SK-N-DZ (cell line): ENCODE data around the gene SLC6A3.

Experiments used
- DNase-seq: peaks from one replicate; pipeline ENCODE4 v3.0.0-alpha.2; 2015; ENCODE audit warnings: low spot score

The SLC6A3 gene

DNA sequence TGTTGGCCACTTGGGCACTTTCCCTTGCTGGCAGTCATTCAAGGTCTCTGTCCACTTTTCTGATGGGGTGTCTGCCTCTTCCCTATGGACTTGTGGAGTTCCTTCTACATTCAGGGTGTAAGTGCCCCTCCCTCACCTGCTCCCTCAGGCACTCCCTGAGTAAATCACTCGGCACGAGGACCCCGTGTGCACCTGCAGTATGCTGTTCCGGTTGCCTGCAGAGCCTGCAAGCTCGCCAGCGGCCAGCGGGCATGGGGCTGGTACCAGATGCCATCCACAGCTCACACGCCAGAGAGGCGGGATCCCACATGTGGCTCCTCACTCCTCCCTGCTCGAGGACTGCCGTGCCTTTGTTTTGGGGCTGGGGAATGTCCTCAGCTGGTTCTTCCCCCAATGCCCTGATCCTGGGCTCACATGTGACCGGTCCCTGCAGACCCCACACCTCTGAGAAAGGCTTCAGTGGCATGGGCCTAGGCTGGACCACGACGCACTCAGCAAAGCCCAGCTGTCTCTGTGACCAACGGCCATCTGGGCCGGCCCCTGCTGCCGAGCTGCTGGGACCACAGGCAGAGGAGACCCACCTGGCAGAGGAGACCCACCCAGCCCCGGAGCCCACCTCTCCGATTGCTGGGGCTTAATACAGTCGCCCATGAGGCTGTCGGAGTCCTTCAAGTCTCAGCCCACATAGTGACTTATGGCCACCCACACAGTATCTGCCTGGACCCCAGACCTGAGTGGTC is 54.2 kb downstream of the SLC6A3 start:
- DNase-seq, result no peak

DNA sequence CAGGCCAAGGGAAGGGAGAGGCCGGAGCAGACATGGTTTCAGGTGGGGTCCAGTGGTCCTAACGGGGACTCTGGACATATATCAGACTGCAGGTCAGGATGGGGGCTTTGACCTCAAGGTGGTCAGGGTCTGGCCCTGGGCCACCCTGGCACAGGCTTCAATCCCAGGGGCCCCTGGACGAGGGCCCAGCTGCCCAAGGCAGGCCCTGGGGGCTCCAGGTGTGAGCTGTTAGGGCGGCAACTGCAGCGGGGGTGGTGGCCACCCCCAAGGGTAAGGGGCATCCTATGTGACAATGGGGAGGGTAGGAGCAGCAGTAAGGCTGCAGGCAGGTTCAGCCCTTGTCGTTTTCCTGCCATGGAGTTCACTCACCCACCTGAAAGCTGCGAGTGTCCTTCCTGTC is 54.9 kb downstream of the SLC6A3 start:
- no peak for DNase-seq

DNA sequence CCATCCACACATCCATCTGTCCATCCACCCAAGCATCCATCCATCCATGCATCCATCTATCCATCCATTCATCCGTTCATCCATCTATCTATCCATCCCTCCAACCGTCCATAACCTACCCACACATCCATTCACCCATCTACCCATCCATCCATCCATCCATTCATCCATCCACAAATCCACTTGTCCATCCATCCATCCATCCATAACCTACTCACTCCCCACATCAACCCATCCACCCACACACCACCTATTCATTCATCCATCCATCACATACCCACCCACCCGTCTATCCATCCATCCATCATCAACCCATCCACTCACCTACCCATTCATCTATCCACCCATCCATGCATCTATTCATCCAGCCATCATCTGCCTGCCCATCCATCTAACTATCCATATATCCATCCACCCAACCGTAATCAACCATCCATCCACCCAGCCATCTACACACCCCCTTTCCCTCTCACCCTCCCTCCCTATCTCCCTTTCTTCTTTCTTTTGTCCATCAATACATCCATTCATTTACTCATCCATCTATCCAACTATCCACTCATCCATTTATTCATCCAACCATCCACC is 56.8 kb downstream of the SLC6A3 start:
- no peak for DNase-seq

DNA sequence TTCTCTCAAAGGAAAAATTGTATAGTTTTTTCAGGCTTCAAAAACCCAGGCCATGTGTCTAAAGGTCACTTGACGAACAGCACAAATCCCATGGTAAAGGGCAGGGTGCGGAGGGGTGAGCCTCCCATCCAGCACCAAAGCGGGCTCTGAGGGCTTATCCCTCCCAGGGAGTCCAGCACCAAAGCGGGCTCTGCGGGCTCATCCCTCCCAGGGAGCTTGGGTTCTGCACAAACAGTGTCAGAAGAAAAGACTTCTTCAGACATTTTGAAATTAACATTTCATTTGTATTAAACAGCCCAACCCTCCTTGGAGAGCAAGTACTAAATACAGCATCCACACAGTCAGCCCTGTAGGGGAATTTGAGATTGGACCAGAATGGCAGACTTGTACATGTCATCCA is 57.4 kb downstream of the SLC6A3 start:
- no peak for DNase-seq

DNA sequence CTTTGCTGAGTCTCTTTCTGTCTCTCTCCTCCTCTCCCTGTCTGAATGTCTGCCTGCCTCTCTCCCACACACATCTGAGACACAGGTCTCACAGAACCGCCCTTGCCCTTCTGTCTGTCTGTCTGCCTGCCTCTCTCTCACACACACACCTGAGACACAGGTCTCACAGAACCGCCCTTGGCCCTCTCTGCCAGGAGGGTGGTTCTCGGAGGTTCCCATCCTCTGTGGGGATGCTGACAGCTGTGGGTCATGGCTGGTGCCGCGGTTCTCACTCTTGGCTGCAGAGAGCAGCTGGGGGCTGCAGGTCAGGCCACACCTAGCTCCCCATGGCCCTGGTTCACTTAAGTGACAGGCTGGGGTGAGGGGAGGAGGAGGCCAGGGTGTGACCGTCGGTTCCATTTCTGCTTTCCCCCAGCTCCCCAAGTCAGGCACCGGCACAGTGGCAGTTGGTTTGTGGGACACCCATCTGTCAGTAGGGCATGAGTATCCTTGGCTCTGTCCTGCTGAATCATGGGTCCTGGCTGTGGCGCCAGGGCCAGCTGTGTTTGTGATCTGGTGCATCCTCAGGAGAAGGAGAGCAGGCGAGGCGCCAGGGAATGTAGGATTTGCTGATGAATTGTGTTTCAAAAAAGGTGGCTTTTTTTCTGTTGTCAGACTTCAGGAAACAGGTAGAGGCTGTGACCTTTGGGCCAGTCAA is 58.0 kb downstream of the SLC6A3 start:
- DNase-seq, result no peak

DNA sequence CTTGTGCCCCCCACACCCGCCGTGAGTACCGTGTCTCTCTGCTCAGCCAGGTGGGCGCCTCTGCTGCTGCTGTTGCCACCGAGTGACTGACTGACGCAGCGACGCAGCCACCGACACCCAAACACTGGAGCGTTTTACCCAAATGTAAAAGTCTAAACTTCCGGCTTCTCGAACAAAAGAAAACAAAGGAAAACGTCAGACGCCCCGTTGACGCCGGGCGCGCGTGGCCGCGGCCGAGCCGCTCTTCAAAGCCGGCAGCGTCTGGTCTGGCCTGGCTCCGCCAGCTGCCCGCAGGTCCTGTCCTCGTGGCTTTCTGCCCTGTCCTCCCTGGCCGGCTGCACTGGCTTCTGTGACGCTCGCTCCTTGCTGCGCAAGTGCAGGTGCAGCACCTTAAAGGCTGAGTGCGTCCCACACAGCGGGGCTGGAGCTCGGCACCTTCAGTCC is 58.9 kb downstream of the SLC6A3 start:
- DNase-seq, result no peak

DNA sequence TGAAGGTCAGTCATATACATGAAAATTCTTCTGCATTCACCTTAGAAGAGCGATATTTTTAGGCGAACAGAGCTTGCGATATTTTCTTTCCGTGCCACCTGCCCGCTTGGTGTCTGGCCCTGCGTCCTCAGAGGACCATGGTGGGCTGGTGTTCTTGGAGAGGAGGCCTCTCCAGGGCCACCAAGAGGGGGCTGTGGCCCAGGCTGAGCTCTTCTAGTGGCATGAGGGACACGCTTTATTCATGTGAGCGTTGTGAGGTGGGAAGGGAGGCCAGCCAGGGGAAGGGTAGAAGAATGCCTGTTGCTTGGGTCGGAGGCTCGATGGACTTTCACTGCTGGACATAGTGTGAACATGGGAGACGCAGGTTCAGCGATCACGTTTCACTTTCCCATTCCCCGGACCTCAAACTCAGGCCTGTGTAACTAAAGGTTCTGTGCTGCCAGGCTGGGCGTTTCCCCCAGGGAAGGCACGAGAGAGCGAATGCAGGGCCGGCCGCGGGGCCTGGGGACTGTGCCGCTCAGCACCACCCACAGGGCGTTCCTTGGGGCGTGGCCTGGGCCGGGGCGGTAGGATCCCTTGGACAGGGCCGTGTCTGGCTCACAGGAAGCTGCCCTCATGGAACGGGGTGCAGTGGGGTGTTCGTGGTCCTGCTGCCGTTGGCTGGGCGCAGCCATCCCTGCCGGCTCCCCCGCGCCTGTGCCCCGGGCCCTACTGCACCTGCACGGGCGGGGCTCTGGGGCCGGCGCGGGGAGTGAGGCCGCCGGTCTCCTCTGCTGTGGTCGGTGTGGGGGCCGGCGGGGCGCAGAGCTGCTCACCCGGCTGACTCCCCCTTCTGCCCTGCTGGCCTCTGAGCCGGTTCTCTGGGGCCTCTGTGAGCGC is 59.6 kb downstream of the SLC6A3 start:
- peak; percentile 51 for DNase-seq

DNA sequence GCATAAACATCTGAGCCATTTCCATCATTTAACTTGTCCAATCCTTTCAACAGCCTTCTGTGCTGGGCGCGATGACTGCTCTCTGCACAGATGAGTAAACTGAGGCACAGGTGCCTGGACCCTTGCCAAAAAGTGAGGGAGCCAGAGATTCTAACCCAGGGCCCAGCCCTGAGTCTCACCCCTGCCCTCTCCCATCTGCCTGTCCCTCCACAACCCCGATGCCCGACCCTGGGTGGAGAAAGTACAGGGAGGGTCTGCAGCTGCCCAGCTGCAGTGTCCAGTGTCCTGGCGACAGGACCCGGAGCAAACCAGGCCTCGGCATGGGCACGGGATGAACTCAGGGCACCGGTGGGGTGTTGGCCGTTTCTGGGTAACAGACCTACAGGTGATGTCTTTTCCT is 60.7 kb downstream of the SLC6A3 start:
- DNase-seq, result no peak

DNA sequence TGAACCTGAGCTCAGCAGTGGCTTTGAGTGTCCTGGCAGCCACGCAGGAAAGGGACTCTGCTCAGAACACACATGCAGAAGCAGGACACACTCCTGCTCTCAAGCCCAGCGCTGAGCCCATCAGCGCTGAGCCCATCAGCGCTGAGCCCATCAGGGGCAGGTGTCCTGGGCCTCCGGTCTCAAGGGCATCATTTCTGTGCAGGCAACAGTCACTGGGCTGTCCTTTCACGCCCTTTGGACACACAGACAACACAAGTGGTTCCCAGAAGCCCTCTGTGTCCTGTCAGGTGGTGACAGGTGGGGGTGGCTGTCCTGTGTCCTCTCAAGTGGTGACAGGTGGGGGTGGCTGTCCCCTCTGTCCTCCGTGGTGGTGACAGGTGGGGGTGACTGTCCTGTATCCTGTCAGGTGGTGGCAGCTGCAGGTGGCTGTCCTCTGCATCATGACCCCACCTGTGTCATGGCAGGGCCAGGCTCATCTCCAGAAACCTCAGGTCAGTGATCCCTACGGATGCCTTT is 61.3 kb downstream of the SLC6A3 start:
- no peak for DNase-seq

DNA sequence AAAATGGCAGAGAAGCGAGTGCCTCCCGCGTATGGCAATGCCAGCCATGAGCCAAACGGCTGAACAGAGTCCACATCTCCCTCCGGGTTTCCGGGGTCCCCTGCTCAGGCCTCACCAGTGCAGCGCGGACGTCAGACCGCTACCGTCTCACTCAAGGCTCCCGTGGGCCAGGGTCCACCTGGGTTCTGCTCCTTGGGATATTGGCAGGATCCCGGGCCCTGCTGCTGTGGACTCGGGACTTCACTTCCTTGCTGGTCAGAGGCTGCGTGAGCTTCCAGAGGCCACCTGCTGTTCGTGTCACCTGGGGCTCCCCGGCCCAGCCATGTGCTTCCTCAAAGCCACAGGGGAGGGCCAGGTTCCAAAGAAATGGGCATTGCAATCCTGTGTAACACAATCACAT is 61.9 kb downstream of the SLC6A3 start:
- DNase-seq, result no peak

DNA sequence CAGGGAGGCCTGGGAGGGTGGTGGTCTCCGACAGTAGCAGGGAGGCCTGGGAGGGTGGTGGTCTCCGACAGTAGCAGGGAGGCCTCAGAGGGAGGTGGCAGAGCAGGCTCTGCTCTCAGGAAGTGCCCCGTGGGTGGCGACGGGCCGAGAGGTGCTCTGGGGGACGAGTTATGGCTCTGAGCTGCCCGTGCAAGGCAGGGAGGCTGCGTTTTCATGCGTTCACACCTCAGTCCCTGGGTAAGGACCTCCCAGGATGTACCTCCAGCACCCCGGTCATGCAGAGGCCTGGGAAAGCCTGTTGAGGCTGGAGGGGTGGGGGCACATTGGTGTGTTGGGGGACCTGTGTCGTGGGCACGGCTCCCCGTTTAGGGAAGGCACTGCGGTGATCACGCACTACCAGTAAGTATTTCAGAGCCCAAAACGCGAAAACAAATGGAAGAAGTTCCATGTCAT is 63.0 kb downstream of the SLC6A3 start:
- no peak for DNase-seq

DNA sequence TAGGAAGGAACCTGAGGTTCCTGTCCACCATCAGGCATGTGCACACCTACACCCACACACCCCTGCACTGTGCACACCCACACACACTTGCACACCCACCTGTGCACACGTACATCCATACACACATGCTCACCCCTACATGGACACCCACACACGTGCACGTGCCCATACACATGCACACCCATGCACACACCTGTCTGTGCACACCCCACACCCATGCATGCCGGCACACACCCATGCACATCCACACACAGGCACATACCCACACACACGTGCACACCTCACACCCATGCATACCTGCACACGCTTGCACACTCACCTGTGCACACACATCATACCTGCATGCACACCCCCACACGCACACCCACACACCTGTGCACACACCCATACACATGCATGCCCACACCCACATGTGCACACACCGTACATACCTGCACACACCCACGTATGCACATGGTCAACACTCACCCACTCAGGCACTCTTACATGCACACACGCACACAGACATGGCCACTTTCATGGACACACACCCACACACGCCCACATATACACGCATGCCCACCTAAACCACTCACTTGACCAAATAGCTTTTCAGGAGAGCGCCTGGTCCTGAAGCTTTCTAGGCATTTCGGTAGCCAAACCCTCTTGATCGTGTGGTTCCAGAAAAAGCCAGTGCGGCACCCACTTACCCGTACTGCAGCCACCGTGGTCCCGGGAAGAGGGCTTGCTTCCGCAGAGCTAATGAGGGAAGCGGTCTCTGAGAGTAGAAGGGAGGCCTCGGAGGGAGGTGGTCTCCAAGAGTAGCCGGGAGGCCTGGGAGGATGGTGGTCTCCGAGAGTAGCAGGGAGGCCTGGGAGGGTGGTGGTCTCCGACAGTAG is 63.6 kb downstream of the SLC6A3 start:
- DNase-seq, result no peak

DNA sequence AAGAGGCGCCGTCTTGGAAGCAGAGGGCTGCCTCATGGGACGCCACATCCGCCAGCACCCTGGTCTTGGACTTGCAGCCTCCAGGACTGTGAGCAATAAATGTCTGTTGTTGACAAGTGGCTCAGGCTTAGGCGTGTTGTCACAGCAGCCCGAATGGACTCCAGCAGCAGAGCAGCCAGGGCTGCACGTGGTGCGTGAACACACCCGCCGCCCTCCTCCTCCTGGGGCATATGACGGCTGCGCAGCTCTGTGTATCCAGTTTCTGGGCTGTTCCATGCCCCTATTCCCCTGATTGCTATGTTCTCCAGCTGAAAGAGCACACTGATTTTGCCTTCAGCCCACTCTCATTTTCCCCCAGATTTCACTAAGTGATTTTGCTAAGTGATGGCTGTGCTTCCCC is 64.3 kb downstream of the SLC6A3 start:
- DNase-seq, result no peak

DNA sequence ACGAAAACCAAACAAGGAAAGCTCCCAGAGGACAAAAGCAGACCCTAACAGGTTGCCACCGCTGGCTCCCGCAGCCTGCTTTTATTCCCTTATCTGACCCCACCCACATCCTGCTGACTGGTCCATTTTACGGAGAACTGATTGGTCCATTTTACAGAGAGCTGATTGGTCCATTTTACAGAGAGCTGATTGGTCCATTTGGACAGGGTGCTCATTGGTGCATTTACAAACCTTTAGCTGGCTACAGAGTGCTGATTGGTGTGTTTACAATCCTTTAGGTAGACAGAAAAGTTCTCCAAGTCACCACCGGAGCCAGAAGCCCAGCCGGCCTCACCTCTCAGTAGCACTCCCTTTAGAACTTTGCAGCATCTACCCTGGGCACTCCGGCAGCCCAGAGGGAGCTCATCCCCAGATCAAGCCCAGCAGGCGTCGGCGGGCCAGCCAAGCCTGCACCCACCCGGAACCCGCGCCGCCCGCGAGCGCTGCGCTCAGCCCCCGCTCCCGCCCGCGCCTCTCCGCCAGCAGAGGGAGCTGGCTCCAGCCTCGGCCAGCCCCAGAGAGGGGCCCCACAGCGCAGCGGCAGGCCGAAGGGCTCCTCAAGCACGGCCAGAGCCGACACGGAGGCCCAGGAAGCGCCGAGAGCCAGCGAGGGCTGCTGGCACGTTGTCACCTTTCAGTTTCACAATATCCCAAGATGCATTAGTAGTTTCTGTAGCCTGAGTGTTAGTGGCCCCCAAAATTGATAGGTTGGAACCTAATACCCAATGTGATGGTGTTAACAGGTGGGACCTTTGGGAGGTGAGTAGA is 65.0 kb downstream of the SLC6A3 start:
- peak; percentile 29 for DNase-seq

DNA sequence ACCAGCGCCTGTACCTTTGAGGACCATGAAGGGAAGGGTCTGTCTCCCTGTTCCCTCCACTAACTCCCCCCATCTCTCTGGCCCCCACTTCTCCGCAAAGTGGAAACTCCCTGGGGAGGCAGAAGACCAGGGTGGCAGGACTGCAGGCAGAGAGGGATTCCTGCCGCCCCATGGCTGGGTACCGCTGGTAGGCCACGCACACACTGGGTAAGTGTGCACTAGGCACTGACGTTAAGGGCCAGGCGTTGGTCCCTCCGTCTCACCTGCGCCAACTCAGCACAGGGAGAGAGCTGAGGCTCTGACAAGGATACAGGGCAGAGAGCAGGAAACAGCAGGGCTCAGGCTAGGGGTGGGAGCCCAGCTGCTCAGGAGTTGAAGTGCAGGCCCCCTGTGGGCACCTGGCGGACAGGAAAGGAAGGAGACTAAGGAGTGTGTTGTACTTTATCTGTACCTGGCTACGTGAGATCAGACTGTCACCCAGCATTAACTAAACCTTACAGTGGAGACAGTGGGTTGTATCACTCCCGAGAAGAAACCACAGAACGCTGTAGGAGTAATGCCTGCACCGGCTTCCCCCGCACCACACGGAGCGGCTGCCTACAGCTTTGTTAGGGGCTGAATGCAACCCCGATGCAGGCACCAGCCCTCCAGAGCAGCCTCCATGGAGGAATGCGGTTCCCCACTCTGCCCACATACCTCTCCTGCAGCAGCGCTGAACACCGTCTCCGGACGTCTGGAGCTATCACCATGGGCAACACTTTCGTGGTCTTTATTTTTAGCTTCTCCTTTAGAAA is 66.2 kb downstream of the SLC6A3 start:
- no peak for DNase-seq

DNA sequence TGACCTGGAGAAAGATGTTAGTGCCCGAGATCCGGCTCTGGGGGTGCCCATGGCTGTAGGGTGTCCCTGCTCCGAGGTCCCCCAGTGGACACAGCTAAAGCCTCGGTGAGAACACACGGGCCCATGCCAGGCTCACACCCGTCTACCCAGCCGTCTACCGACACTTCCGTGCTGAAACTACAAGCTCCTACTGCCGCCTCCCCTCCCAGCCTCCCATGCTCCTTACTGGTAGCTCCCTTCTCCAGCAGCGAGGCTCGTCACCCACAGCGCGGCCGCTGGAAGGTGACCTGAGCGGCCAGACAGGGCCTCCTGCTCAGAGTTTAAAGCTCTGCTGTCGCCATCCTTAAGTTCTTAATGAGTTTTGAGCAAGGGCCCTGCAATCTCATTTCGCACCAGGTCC is 67.1 kb downstream of the SLC6A3 start:
- no peak for DNase-seq

DNA sequence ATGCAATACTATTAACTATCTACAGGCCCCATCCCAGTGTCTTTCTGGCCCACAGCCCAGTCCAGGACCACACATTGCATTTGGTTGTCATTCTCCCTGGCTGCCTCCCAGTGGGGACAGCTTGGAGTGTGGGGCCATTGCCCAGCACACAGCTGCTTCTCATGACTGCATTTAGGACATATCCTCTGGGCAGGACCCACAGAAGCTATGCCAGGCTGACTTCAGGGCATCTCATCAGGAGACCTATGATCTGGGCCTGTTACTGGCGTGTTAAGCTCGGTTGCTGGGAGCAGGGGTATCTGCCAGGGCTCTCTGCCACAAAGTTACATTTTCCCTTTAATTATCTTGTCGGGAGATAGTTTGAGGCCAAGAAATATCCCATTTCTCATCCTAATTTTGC is 68.3 kb downstream of the SLC6A3 start:
- no peak for DNase-seq

DNA sequence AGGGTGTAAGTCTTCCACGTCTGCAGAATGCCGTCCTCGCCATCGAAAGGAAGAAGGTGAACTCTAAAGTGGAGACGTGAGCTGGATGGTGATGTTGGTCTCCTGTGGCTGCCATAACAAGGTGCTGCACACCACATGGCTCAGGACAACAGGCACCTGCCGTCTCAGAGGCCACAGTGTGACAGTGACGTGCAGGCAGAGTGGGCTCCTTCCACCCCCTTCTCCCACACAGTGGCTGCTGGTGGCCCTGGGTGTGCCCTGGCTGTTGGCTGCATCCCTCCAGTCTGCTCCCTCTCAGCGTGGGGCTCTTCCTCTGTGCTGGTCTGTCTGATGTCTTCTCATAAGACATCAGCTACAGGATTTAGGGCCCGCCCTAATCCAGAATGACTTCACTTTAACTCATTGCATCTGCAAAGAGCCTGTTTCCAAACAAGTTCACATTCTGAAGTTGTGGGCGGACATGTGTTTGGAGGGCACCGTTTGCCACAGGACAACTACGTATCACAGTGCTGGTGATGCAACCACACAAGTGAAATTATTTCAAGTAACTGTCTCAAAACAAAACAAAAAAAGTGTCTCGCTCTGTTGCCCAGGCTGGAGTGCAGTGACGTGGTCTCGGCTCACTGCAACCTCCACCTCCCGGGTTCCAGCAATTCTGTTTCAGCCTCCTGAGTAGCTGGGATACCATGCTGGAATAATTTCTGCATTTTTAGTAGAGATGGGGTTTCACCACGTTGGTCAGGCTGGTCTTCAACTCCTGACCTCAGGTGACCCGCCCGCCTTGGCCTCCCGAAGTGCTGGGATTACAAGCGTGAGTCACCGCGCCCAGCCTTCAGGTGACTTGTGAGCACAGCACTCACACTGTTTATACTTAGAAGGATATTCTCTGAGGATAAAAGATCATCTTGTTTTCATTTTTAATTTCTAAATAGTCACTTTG is 69.1 kb downstream of the SLC6A3 start:
- DNase-seq, result no peak
